Measurements from ENCODE around the gene ZFP36L2. TPM values are rescaled to one million over a fixed set of nuclear protein-coding genes. Genes with fewer than 3 reads are reported as not detected.
A peak's percentile ranks its signal among the peaks of the same experiment; 100 is the strongest.

Gene ZFP36L2
- total RNA-seq, 1 donor from 2014 or later: 41.4 TPM

- intact Hi-C loops (cut with DNase I): loop anchor here (5.0 kb wide), 1 partner anchor 38 kb away; no protein-coding TSS in a partner anchor
- peak; percentile 88 for DNase-seq (ENCODE audit: low spot score)
Measured at GRCh38 chr2:43178602-43179542, 47.5 kb downstream of the ZFP36L2 start.

- DNase-seq (ENCODE audit: low spot score): no peak
- intact Hi-C loops (cut with DNase I): loop anchor here (5.0 kb wide), 1 partner anchor 39 kb away; no protein-coding TSS in a partner anchor
Measured at GRCh38 chr2:43178055-43178598, 48.3 kb downstream of the ZFP36L2 start.

GRCh38 chr2:43176449-43176848, 50.0 kb downstream of the ZFP36L2 start:
- intact Hi-C loops (cut with DNase I): loop anchor here (5.0 kb wide), 1 partner anchor 41 kb away; no protein-coding TSS in a partner anchor
- DNase-seq (ENCODE audit: low spot score): no peak

GRCh38 chr2:43175876-43176275, 50.5 kb downstream of the ZFP36L2 start:
- DNase-seq (ENCODE audit: low spot score): no peak
- intact Hi-C loops (cut with DNase I): loop anchor here (5.0 kb wide), 1 partner anchor 41 kb away; no protein-coding TSS in a partner anchor

GRCh38 chr2:43175020-43175441, 51.4 kb downstream of the ZFP36L2 start:
- no peak for DNase-seq (ENCODE audit: low spot score)
- intact Hi-C loops (cut with DNase I): loop anchor here (5.0 kb wide), 1 partner anchor 42 kb away; no protein-coding TSS in a partner anchor

GRCh38 chr2:43174368-43174916, 52.0 kb downstream of the ZFP36L2 start:
- peak; percentile 85 for DNase-seq (ENCODE audit: low spot score)
- intact Hi-C loops (cut with DNase I): no loop called here

Measured in cardiac septum (tissue), 1 donor.